ENCODE data around the gene RBMS3. TPM values are rescaled to one million over a fixed set of nuclear protein-coding genes. Genes with fewer than 3 reads are reported as not detected.

Gene RBMS3
- total RNA-seq, 1 donor: 81.1 TPM

- TF ChIP-seq, protein P1, sequence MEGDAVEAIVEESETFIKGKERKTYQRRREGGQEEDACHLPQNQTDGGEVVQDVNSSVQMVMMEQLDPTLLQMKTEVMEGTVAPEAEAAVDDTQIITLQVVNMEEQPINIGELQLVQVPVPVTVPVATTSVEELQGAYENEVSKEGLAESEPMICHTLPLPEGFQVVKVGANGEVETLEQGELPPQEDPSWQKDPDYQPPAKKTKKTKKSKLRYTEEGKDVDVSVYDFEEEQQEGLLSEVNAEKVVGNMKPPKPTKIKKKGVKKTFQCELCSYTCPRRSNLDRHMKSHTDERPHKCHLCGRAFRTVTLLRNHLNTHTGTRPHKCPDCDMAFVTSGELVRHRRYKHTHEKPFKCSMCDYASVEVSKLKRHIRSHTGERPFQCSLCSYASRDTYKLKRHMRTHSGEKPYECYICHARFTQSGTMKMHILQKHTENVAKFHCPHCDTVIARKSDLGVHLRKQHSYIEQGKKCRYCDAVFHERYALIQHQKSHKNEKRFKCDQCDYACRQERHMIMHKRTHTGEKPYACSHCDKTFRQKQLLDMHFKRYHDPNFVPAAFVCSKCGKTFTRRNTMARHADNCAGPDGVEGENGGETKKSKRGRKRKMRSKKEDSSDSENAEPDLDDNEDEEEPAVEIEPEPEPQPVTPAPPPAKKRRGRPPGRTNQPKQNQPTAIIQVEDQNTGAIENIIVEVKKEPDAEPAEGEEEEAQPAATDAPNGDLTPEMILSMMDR (IDR thresholded peaks at IDR 0.05; ENCODE audit: extremely low read depth, low read depth, low read length): no peak
- peaks cover 2% of the 10 kb centered on the region for H3K79me2 ChIP-seq (ENCODE audit: insufficient read depth, low read length)
- H3K27ac ChIP-seq (ENCODE audit: low read depth, low read length): peak overlapping the region; percentile 98
- no peaks in the 10 kb centered on the region for H3K9me3 ChIP-seq (ENCODE audit: low read depth, low read length)
- H2AFZ ChIP-seq (ENCODE audit: low read length): no peak overlapping the region
- H3K4me2 ChIP-seq (ENCODE audit: insufficient read depth, low read length): peak overlapping the region; percentile 80
- peaks cover 59% of the 10 kb centered on the region for H3K4me1 ChIP-seq (ENCODE audit: insufficient read depth, low read length)
- DNase-seq (ENCODE audit: insufficient read length, low spot score, missing footprints): no peak
- H3K27me3 ChIP-seq (ENCODE audit: insufficient read depth, low read length): no peaks in the 10 kb centered on the region
- no peak overlapping the region for H3K4me3 ChIP-seq (ENCODE audit: insufficient read depth, low read length)
- peaks cover 4% of the 10 kb centered on the region for H3K36me3 ChIP-seq (ENCODE audit: insufficient read depth, low read length)
- H4K20me1 ChIP-seq (ENCODE audit: insufficient read depth, low read length): no peaks in the 10 kb centered on the region
Measured at GRCh38 chr3:29695201-29695600, 414.3 kb downstream of the RBMS3 start.

DNA sequence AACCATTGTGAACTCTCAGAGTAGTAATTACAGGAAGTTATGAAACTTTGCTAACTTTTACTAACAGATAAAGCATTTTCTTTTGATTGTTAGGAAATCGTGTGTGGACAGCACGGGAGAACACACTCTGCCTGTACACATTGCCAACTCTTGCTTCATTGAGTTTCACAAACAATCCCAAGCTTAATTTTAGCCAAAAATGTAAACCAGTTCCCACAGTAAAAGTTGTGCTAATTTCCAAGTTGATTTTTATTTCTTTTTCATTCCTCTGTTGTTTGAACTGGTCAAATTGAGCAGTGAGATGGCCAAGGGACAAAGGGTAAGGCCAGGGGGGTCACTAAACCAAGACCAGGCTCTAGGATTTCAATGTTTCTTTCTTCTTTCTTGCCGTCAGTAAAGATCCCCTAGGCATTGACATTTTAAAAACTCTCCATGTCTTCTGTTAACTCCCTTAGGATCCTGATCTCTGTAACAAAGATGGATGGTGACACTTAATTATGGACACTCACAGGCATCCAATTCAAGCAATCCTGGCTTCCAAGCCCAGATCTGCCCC lies 414.9 kb downstream of the RBMS3 start:
- peaks cover 55% of the 10 kb centered on the region for H3K4me1 ChIP-seq (ENCODE audit: insufficient read depth, low read length)
- peak overlapping the region; percentile 98 for H3K27ac ChIP-seq (ENCODE audit: low read depth, low read length)
- peaks cover 2% of the 10 kb centered on the region for H3K79me2 ChIP-seq (ENCODE audit: insufficient read depth, low read length)
- H4K20me1 ChIP-seq (ENCODE audit: insufficient read depth, low read length): no peaks in the 10 kb centered on the region
- H3K36me3 ChIP-seq (ENCODE audit: insufficient read depth, low read length): peaks cover 4% of the 10 kb centered on the region
- H3K4me2 ChIP-seq (ENCODE audit: insufficient read depth, low read length): peak overlapping the region; percentile 80
- peak overlapping the region; percentile 49 for H2AFZ ChIP-seq (ENCODE audit: low read length)
- no peaks in the 10 kb centered on the region for H3K27me3 ChIP-seq (ENCODE audit: insufficient read depth, low read length)
- peak overlapping the region; percentile 23 for H3K4me3 ChIP-seq (ENCODE audit: insufficient read depth, low read length)
- TF ChIP-seq, protein P1 (IDR thresholded peaks at IDR 0.05; ENCODE audit: extremely low read depth, low read depth, low read length): no peak
- H3K9me3 ChIP-seq (ENCODE audit: low read depth, low read length): no peaks in the 10 kb centered on the region
- DNase-seq (ENCODE audit: insufficient read length, low spot score, missing footprints): peak; percentile 48

DNA sequence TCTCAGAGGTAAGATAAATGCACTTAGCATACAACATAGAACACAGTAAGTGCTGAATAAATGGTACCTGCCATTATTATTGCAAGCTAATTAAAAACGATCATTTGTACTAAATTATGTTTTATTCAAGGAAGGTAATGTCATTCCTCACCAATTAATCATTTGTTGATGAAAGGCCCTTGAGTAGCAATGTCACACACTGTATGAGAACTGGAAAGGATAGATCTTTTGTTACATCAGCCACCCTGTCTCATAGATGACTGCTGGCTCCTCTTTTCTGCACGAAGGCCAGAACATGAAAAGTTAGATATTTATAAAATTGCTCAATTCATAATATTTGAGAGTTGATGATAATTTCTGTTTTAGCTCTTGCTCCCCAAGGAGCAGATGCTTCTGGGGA lies 415.4 kb downstream of the RBMS3 start:
- H3K79me2 ChIP-seq (ENCODE audit: insufficient read depth, low read length): peaks cover 2% of the 10 kb centered on the region
- DNase-seq (ENCODE audit: insufficient read length, low spot score, missing footprints): no peak
- H3K27me3 ChIP-seq (ENCODE audit: insufficient read depth, low read length): no peaks in the 10 kb centered on the region
- H3K4me2 ChIP-seq (ENCODE audit: insufficient read depth, low read length): peak overlapping the region; percentile 80
- H2AFZ ChIP-seq (ENCODE audit: low read length): no peak overlapping the region
- H3K36me3 ChIP-seq (ENCODE audit: insufficient read depth, low read length): peaks cover 4% of the 10 kb centered on the region
- peaks cover 54% of the 10 kb centered on the region for H3K4me1 ChIP-seq (ENCODE audit: insufficient read depth, low read length)
- no peaks in the 10 kb centered on the region for H3K9me3 ChIP-seq (ENCODE audit: low read depth, low read length)
- TF ChIP-seq, protein P1 (IDR thresholded peaks at IDR 0.05; ENCODE audit: extremely low read depth, low read depth, low read length): no peak
- no peaks in the 10 kb centered on the region for H4K20me1 ChIP-seq (ENCODE audit: insufficient read depth, low read length)
- no peak overlapping the region for H3K4me3 ChIP-seq (ENCODE audit: insufficient read depth, low read length)
- H3K27ac ChIP-seq (ENCODE audit: low read depth, low read length): peak overlapping the region; percentile 98

DNA sequence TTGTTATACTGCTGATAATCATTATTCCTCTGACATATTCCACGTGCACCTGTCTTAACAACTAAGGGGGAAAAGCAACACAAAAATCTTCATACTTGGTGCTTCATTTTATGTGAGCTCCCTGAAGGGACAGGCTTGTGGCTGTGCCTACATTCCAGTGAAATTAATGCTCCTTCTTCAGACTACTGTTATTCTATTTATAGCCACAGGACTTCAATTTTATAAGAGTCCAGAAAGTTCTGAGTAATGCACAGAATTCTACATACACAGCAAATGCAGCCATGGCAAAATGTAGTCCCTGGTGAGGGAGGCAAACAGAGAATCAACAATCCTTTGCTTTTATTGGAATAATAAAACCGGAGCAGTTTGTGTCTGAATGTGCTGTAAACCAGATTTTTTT lies 417.1 kb downstream of the RBMS3 start:
- H3K27ac ChIP-seq (ENCODE audit: low read depth, low read length): peak overlapping the region; percentile 62
- peak; percentile 91 for DNase-seq (ENCODE audit: insufficient read length, low spot score, missing footprints)
- H3K27me3 ChIP-seq (ENCODE audit: insufficient read depth, low read length): no peaks in the 10 kb centered on the region
- peaks cover 51% of the 10 kb centered on the region for H3K4me1 ChIP-seq (ENCODE audit: insufficient read depth, low read length)
- TF ChIP-seq, protein P1 (IDR thresholded peaks at IDR 0.05; ENCODE audit: extremely low read depth, low read depth, low read length): no peak
- H2AFZ ChIP-seq (ENCODE audit: low read length): no peak overlapping the region
- H4K20me1 ChIP-seq (ENCODE audit: insufficient read depth, low read length): no peaks in the 10 kb centered on the region
- H3K79me2 ChIP-seq (ENCODE audit: insufficient read depth, low read length): peaks cover 2% of the 10 kb centered on the region
- peak overlapping the region; percentile 32 for H3K4me2 ChIP-seq (ENCODE audit: insufficient read depth, low read length)
- no peaks in the 10 kb centered on the region for H3K9me3 ChIP-seq (ENCODE audit: low read depth, low read length)
- H3K4me3 ChIP-seq (ENCODE audit: insufficient read depth, low read length): no peak overlapping the region
- H3K36me3 ChIP-seq (ENCODE audit: insufficient read depth, low read length): peaks cover 5% of the 10 kb centered on the region

All from osteoblast (primary cell).